AG09309 (cell line): ENCODE results near the gene C14orf93.

ENCODE experiments used
- DNase-seq: peaks from one replicate; pipeline ENCODE4 v3.0.0-alpha.2; 2010; ENCODE audit warnings: low read depth
- H3K4me3 ChIP-seq: 2 replicates; pipeline ENCODE4 v1.5.1; 2011; ENCODE audit warnings: mild to moderate bottlenecking, low read depth, low read length, moderate library complexity; ENCODE audit not compliant: control insufficient read depth
- CTCF ChIP-seq: IDR thresholded peaks from 2 replicates; pipeline ENCODE4 v1.5.1; 2011; ENCODE audit warnings: mild to moderate bottlenecking, low read depth, low read length, inconsistent platforms; ENCODE audit not compliant: insufficient read depth, control insufficient read depth; ENCODE audit errors: missing control alignments

Gene C14orf93

GRCh38 chr14:22998329-22999012 is 11.5 kb downstream of the C14orf93 start:
- no peak for TF ChIP-seq CTCF
- H3K4me3 ChIP-seq: no peak overlapping the region
- DNase-seq: no peak

GRCh38 chr14:22997676-22998323 is 12.1 kb downstream of the C14orf93 start:
- no peak for DNase-seq
- TF ChIP-seq CTCF: no peak
- no peak overlapping the region for H3K4me3 ChIP-seq

GRCh38 chr14:22996768-22997654 is 12.9 kb downstream of the C14orf93 start:
- TF ChIP-seq CTCF: no peak
- H3K4me3 ChIP-seq: no peak overlapping the region
- DNase-seq: no peak

- no peak for DNase-seq
- H3K4me3 ChIP-seq: no peak overlapping the region
- TF ChIP-seq CTCF: no peak
Observed at GRCh38 chr14:22995889-22996625, 13.9 kb downstream of the C14orf93 start.

- DNase-seq: no peak
- H3K4me3 ChIP-seq: no peak overlapping the region
- TF ChIP-seq CTCF: peak; percentile 60
Observed at GRCh38 chr14:22994762-22995275, 15.1 kb downstream of the C14orf93 start.

- DNase-seq: no peak
- no peak overlapping the region for H3K4me3 ChIP-seq
- TF ChIP-seq CTCF: no peak
Observed at GRCh38 chr14:22993517-22993916, 16.4 kb downstream of the C14orf93 start.
